ENCODE data around the gene BTG2.

The BTG2 gene

GRCh38 chr1:203359010-203359571 lies 53.8 kb downstream of the BTG2 start:
- no peak overlapping the region for H3K4me3 ChIP-seq (ENCODE audit: low read depth, low read length)
- peaks cover 6% of the 10 kb centered on the region for H3K27me3 ChIP-seq (ENCODE audit: control insufficient read depth, insufficient read depth, low read length)
- no peak overlapping the region for H3K9ac ChIP-seq (ENCODE audit: low read depth, low read length)
- H3K9me3 ChIP-seq (ENCODE audit: control insufficient read depth, insufficient read depth, low read length), result no peaks in the 10 kb centered on the region
- peaks cover 8% of the 10 kb centered on the region for H3K4me1 ChIP-seq (ENCODE audit: control insufficient read depth, insufficient read depth, low read length)
- H3K36me3 ChIP-seq (ENCODE audit: control insufficient read depth, insufficient read depth, low read length), result no peaks in the 10 kb centered on the region
